Endometrial microvascular endothelial cells (primary cell): ENCODE measurements around the gene CYP4F11. TPM values are rescaled to one million over a fixed set of nuclear protein-coding genes. Genes with fewer than 3 reads are reported as not detected.
"Not testable (repeated sequence)": the region's sequence is repeated elsewhere in the genome, so short reads cannot be mapped to it uniquely, and the experiment has no call there.

ENCODE experiments used
- in situ Hi-C: cut with HindIII; loops from 2 replicates; pipeline ENCODE4 v1.10.0; 2017; ENCODE audit warnings: low sequenced_read_pairs, low pct_unique_long_range_greater_than_20kb; ENCODE audit errors: inconsistent ontology term
- total RNA-seq: library from RNA; depleted of rRNA; stranded (reverse); fragments of >200 nt; gene quantifications from one replicate; pipeline ENCODE4 v1.2.3, GENCODE V29; 2015; ENCODE audit errors: inconsistent ontology term

CYP4F11 gene, protein sequence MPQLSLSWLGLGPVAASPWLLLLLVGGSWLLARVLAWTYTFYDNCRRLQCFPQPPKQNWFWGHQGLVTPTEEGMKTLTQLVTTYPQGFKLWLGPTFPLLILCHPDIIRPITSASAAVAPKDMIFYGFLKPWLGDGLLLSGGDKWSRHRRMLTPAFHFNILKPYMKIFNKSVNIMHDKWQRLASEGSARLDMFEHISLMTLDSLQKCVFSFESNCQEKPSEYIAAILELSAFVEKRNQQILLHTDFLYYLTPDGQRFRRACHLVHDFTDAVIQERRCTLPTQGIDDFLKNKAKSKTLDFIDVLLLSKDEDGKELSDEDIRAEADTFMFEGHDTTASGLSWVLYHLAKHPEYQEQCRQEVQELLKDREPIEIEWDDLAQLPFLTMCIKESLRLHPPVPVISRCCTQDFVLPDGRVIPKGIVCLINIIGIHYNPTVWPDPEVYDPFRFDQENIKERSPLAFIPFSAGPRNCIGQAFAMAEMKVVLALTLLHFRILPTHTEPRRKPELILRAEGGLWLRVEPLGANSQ
- not detected for total RNA-seq

DNA sequence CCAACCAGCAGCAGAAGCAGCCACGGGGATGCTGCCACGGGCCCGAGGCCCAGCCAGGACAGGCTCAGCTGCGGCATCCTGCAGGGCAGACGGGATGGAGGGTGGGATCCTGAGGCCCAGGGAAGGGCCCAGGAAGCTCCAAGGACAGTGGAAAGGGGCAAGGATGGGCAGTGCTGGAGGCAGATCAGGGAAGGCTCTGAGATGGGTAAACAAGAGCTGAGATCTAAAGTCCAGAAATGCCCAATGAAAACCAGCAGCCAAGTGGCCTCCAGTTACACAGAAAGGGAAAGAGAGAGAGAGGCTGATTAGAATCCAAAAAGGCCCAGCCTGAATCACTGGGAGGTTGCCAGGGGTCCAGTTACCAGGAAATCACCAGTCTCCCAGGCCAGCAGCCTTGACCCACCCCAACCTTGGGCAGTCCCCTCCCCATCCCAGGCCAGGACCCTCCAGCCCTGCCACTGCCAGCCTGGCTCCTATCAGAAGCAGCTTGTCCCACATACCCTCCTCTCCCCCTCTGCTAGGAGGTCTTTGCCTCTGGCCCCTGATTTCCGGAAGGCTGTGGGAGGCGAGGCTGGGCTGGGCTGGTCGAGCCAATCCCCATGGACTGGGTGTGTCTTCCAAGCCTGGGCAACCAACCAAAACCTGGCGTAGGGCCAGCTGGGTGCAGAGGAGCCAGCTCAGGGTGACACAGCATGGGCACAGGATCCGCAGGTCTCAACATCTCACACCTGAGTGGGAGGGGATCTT lies at the start of gene CYP4F11:
TSS of gene CYP4F11 (minus strand) at position 198 of the 747 bp plus-strand sequence. CDS start at position 77, 121 bp downstream.
- in situ Hi-C loops, result no loop called here

DNA sequence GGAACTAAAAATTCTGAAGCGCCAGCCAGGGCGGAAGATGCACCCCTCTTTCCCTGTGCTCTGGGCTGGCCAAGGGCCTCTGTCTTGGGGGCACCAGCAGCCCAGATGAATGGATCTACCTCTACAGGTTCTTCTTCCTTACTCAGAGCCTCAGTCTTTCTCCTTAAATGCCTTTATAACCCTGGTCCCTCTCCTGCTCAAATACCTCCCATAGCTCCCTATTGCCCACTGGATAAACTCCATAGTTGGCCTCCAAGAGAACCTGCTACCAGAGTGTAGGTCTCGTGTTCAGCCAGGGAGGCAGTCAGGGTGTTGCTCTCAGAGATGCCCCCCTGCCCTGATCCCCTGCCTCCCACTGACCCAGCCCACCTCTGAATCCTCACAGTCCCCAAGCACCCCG lies 45.0 kb upstream of the CYP4F11 start:
- in situ Hi-C loops, result no loop called here

DNA sequence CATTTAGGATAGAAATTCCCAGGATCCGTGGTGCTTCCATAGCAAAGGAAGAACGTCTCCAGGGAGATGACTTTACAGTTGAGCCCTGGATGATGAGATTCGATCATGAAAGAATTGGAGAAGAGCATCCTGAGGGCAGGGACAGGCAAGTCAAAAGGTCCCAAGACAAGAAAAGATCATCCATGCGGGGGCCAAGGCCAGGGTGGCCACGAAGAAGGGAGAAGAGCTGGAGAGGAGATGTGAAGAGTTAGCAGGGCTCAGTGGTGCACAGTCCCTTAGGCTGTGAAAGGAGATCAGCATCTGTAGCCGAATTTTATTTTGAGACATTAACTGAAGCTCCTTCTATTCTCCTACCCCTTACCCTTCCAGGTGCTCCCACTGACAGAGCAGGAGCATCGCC lies 43.4 kb upstream of the CYP4F11 start:
- in situ Hi-C loops, result no loop called here

DNA sequence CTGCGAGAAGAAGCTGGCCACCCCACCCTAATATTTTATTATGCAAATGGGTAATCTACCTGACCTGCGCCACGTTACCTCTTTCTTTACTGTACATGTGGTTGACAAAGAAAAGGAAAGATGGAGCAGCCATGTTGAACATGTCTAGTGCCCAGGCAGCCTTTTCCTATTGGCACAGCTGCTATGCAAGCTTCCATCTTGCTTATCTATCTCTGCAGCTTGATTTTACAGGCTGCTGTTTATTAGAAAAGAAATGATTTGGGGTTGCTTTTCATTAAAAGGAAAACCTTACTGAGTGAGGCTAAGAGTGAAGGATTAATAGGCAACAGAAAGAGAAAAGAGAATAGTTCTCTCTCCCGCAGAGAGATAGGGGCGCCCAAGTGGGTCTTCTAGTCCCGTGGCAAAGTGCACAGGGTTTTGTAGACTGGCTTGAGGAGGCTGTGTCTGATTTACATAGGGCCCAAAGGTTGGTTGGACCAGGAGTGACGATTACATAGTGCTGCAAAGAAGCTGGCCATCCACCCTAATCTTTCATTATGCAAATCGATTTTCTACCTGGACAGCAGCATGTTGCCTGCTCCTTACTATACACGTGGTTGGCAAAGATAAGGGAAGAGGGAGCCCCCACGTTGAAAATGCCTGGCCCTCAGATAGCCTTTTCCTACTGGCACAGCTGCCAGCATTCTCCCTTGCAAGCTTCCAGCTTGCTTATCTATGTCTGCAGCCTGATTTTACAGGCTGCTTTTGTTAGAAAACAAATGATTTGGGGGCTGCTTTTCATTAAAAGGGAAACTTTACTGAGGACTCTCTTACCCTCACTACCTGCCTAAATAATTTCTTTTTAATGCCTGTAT lies 42.7 kb upstream of the CYP4F11 start:
- in situ Hi-C loops, result no loop called here

DNA sequence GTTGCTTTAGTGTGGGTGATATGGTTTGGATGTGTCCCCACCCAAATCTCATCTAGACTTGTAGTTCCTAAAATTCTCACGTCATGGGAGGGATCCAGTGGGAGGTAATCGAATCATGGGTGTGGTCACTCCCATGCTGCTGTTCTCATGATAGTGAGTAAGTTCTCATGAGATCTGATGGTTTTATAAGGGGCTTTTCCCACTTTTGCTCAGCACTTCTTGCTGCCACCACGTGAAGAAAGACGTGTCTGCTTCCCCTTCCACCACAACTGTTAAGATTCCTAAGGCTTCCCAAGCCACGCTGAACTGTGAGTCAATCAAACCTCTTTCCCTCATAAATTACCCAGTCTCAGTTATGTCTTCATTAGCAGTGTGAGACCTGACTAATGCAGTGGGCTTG lies 40.5 kb upstream of the CYP4F11 start:
- in situ Hi-C loops, result no loop called here

DNA sequence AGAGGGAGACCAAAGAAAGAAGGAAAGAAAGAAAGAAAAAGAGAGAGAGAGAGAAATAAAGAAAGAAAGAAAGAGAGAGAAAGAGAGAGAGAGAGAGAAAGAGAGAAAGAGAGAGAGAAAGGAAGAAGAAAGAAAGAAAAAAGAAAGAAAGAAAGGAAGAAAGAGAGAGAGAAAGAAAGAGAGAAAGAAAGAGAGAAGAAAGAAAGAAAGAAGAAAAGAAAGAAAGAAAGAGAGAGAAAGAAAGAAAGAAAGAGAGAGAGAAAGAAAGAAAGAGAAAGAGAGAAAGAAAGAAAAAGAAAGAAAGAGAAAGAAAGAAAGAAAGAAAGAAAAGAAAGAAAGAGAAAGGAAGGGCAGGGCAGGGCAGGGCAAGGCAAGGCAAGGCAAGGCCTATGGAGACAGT lies 37.7 kb upstream of the CYP4F11 start:
- in situ Hi-C loops, result not testable (repeated sequence)

DNA sequence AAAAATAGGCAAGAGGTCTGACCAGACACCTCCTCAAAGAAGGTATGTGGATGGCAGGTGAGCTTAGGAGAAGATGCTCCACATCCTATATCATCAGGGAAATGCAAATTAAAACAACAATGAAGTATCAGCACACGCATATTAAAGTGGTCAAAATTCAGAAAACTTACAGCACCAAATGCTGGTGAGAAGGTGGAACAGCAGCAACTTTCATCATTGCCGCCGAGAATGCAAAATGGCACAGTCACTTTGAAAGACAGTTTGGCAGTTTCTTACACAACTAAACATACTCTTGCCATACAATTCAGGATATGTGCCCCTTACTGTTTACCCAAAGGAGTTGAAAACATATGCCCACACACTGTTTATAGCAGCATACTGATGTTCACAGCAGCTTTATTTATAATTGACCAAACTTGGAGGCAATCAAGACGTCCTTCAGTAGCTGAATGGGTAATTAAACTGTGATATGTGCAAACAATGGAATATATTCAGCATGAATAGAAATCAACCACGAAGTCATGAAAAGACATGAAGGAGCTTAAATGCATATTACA lies 37.0 kb upstream of the CYP4F11 start:
- in situ Hi-C loops, result no loop called here

DNA sequence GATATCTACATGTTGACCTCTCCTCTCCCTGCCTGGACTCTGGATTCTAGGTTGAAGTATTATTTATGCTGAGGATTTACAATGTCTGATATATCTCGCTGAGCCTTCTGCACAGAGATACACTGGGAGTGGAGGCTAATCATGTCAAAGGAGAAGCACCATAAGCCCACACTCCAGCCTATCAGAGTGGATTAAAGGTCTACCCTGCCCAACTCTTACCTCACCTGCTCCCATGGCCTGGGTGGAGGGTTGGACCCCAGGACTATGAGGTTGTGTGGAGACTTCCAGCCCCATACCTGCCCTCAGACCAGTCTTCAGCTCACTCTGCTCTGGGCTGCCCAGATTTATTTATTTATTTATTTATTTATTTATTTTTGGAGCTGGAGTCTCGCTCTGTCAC lies 29.9 kb upstream of the CYP4F11 start:
- in situ Hi-C loops, result no loop called here

DNA sequence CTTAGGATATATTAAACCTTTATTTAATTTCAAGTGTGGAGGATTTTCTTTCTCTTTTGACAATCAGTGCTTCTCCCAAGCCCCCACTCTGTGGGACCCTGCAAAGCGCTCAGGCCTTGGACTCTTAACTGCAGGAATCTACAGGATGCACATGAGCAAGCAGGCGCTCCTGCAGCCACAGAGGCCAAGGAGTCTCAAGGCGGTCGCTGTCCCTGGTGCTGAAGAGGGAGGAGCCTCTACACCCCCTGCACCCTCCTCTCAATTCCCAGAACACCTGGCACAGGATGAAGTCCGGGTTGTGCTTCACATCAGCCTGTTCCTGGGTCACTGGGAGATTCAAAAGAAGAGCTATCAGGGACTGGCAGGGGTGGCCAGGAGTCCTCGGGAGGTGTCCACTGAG lies 28.0 kb upstream of the CYP4F11 start:
- in situ Hi-C loops, result no loop called here

DNA sequence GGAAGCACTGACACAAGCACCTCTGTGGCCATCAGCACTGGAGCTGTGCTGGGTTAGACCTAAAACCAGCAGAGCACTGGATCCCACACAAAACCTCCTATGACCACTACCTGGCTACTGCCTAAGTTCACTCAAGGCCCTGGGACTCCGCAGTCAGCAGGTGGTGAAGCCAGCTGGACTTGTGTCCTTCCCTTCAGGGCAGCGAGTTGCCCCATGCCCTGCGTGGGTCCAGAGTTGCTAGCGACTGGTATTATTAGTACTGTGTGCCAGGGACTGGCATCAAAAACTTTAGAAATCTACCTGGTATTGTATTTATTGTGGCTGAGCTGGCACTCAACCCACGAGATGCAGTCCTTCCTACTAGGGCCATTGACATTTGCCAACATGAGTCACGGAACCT lies 20.5 kb upstream of the CYP4F11 start:
- in situ Hi-C loops, result no loop called here

DNA sequence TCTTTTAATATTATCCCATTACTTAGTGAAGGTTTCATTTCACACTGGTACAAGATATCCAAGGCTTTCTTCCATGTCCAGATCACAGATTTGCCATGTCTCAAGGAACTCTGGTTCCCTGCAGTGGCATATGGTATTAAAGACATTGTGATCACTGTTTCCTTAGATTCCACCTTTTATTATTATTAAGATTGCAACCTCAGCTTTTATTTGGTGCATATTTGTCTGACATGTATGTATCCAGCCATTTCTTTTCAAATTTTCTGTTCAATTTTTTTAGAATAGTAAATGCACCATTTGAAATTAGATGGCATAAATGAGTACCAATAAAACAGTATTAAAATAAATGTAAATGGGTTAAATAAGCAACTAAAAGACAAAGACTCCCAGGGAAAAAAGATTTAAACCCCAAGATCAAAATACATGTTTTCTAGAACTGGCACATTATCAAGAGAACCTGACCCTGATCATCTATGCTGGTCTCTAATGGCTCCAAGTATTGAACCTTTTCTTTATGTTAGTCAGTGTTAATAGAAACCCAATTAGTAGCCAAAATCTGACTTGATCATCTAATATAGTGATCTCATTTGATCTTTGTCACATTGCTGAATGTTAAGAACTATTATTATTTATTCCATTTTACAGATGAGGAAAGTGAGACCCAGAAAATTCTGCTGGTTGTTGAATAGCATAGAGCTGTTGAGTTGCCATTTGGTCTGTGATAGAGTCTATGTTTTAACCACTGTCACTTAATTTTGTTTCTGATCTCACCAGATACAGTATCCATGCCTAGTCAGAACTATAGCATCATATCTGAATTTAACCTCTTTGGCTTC lies 14.1 kb upstream of the CYP4F11 start, which contains the start of gene OR10H4:
TSS of gene OR10H4 (plus strand) at position 786 of the 836 bp plus-strand sequence. CDS start at position 786, 0 bp downstream.
- in situ Hi-C loops, result no loop called here

DNA sequence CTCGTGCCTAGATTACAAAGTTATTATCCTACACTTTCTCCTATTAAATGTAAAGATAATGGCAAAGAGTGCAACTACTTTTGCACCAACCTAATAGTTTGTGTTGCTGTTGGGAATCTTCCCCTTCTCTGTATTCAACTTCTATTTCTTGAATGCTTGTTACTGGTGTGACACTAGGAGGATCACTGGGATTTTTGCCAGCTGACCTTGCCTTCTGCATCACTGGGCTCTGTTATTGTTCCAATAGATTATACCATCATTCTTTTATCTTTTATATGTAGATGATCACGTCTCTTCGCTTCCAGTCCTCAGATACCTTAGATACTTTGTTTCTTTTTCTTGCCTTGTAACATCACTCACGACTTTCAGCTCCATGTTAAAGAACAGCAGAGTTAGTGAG lies 11.0 kb upstream of the CYP4F11 start:
- in situ Hi-C loops, result no loop called here

DNA sequence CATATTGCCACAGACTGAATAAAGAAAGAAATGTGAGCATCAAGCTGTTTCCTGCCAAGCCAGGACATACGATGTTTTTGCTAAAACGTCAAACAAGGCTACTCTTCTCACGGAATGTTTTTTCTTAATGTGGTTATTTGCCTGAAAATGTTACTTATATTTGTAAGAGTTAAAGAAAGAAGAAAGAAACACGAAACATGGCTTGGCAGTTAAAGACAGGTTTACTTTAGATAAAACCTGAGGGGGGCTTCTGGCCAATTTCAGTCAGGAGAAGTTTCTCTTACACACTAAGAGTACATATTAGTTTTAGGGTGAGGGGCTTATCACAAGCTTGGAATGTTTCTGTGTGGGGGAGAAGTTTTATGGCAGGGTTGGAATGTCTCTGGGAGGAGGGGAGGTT lies 10.1 kb upstream of the CYP4F11 start:
- in situ Hi-C loops, result no loop called here

DNA sequence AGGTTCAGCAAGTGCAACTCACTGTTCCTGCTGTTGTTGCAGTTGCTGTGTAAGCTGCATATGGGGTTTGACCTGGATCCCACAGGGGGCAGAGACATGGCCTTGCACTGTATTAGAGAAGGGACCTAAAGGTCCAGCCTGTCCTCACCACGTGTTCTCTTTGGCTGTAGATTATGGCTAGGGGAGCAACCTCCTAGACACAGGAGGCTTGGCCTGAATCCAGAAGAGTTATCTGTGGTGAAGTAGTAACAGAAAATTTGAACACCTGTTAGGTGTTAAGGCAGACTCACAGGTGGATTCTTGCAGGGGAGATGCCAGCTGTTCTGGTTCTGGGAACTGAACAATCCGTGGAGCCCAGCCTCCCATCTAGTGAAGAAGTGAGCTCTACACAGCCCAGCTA lies 3.4 kb upstream of the CYP4F11 start:
- in situ Hi-C loops, result no loop called here

DNA sequence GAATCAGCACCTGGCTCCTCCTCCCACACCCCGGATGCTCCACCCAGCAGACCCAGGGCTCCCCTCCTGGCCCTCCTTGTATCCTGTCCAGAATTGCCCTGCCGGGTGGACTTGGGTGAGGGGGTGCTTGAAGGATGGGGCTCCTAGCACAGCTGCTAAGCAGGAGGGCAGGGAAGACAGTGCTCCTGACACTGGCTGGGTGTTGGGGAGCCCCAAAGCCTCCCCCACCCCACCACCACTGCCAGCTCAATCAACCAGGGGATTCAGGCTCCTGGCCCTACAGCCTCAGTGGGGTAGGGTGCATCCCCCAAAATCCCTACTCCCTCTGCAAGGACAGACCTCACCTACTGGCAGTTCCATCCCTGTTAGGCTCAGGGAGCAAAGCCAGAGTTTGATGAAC lies 2.6 kb upstream of the CYP4F11 start:
- in situ Hi-C loops, result no loop called here

DNA sequence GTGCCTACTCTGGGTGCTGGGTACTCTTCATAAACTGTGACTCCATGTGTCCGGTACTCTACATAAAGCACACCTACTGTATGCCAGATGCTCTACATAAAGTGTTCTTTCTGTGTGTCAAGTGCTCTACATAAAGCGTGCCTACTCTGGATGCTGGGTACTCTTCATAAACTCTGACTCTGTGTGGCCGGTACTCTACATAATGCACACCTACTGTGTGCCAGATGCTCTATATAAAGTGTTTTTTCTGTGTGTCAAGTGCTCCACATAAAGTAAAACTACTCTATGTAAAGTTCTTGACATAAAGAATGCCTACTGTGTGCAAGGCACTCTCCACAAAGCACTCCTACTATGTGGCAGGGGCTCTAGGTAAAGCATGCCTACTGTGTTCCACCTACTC lies 1.8 kb upstream of the CYP4F11 start:
- in situ Hi-C loops, result no loop called here

DNA sequence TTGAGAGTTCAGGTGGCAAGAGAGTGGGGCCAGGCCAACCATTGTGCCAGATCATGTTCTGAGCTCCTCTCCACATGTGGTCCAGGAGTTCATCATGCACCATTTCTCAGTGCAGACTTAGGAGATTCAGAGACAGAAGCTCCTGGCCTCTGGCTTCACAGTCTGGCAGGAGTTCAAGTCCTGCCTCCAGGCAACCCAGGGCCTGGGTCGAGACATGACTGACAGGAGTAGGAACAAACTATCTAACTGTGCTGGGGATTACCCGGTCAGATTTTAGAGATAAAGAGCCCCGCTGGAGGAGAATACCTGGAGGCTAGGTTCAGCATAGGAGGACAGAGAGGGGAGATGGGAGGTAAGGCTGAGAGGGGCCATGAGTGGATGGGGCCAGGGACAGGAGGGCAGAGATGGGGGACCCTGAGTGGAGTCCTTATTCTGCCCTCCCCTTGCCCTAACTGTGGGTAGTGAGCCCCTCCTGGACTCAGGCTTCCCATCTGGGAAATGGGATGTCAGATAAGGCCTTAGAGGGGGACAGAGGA lies 906 bp upstream of the CYP4F11 start:
- in situ Hi-C loops, result no loop called here
